ENCODE results near the gene PAX5. TPM values are rescaled to one million over a fixed set of nuclear protein-coding genes. Genes with fewer than 3 reads are reported as not detected.

Gene PAX5
- total and polyA plus RNA-seq, 2 experiments from 2014 or later: not detected

DNA sequence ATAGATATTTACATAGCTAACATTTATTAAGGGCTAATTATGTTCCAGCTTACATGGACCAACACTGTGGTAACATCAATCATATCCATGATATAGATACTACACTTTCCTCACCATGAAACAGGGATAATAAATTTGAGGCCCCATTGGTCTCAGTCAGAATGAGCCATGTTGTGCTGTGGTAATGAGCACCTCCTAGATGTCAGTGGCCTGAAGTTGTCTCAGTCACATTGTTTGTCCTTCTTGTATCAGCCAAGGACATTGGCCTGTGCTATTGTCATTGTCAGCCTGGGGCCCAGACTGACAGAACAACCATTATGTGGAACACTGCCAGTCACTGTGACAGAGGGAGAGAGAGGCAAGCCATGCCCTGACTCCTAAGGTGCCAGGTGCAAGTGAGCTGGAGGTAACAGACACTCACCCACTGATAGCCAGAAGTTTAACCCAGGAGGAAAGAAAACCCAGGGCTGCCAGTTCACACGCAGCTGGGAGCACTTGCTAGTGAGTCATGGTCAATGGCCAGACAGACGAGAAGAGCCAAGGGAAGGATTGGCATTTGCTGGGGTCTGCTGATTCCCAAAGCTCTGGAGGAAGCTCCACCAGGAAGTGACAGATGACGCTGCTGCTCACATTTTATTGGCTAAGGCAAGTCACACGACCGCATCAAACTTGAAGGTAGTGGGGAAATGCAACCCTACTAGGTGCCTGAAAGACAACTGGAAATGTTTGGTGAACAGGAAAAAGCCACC lies 237.2 kb downstream of the PAX5 start:
- TF ChIP-seq EZH2phosphoT487 (IDR thresholded peaks at IDR 0.05; ENCODE audit: insufficient read depth, low read depth): no peak
- TF ChIP-seq EZH2 (IDR thresholded peaks at IDR 0.05; ENCODE audit: insufficient read depth, poor library complexity, severe bottlenecking): no peak
- H3K9me3 ChIP-seq (ENCODE audit: low read depth): no peaks in the 10 kb centered on the region
- no peaks in the 10 kb centered on the region for H3F3A ChIP-seq (ENCODE audit: insufficient read depth)
- no peak overlapping the region for H3K4me2 ChIP-seq (ENCODE audit: unreplicated experiment)
- no peak overlapping the region for H2AFZ ChIP-seq
- no peak overlapping the region for H3K27ac ChIP-seq
- H3K9me2 ChIP-seq (ENCODE audit: insufficient read depth): no peaks in the 10 kb centered on the region
- in situ Hi-C loops (cut with MboI): no loop called here
- H3K79me2 ChIP-seq (ENCODE audit: insufficient read depth): no peaks in the 10 kb centered on the region
- no peak for DNase-seq
- no peaks in the 10 kb centered on the region for H3K4me1 ChIP-seq (ENCODE audit: insufficient read depth)
- no peaks in the 10 kb centered on the region for H3K36me3 ChIP-seq (ENCODE audit: low read depth)
- 26 to 42% methylated on average over 5 of the region's 5 CpGs for WGBS, 2 experiments (ENCODE audit: low coverage in 1 of 2, low lambda C conversion rate in 2 of 2, missing lambda C conversion rate in 2 of 2)
- H3K4me3 ChIP-seq: no peak overlapping the region
- no peak overlapping the region for H3K9ac ChIP-seq
- H4K20me1 ChIP-seq (ENCODE audit: insufficient read depth): no peaks in the 10 kb centered on the region
- peaks cover 11% of the 10 kb centered on the region; the same call in 1 of the 2 replicates for H3K27me3 ChIP-seq (replicated peaks; ENCODE audit: insufficient read depth)

DNA sequence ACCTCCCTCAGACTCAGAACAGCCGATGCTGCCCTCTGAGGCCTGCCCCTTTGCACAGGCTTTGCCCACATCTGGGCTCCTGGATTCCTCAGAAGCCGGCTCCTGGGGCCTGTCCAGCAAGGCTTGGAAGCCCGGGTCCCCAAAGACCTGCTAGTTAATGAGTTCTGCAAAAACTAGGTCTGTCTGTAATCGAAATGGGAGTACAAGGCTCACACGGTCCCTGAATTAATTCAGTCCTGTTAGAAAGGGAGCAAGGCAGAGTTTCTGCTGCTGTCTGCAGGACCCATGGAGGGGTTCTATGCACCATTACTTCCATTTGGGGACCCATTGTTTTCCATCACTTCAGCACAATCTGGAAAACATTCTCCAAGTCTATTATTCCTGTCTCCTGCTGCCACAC lies 239.6 kb downstream of the PAX5 start:
- Histone ChIP-seq H3K4me3 (no peak overlapping the region), H4K20me1 (ENCODE audit: insufficient read depth) (no peaks in the 10 kb centered on the region), H3K9me2 (ENCODE audit: insufficient read depth) (no peaks in the 10 kb centered on the region), H3K9ac (no peak overlapping the region), H3K4me2 (ENCODE audit: unreplicated experiment) (no peak overlapping the region), H3K4me1 (ENCODE audit: insufficient read depth) (no peaks in the 10 kb centered on the region), H3K36me3 (ENCODE audit: low read depth) (no peaks in the 10 kb centered on the region), H3K27me3 (replicated peaks; ENCODE audit: insufficient read depth) (peaks cover 10% of the 10 kb centered on the region; the same call in 1 of the 2 replicates), H3K27ac (no peak overlapping the region), H3K9me3 (ENCODE audit: low read depth) (no peaks in the 10 kb centered on the region), H3F3A (ENCODE audit: insufficient read depth) (no peaks in the 10 kb centered on the region), H3K79me2 (ENCODE audit: insufficient read depth) (no peaks in the 10 kb centered on the region), H2AFZ (no peak overlapping the region)
- in situ Hi-C loops (cut with MboI): no loop called here
- no peak for DNase-seq
- 21 to 22% methylated on average over 5 of the region's 5 CpGs for WGBS, 2 experiments (ENCODE audit: low coverage in 1 of 2, low lambda C conversion rate in 2 of 2, missing lambda C conversion rate in 2 of 2)
- TF ChIP-seq EZH2phosphoT487 (IDR thresholded peaks at IDR 0.05; ENCODE audit: insufficient read depth, low read depth): no peak

DNA sequence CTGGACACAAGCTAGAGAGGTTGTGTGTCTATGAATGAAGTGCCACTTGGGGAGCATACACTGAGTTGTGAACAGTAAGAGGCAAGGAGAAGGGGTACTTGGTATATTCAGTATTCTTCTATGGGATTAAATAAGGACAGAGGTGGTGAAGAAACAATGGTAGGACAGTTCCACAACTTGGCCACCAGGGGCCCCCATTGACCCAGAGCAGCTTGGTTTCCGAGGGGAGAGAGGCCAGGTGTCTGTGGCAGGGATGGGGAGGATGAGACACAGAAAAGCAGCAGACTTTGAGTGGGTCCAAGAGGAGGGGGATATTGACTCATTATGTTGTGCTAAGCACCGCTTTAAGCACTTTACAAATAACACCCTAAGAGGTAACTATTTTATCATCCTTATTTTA lies 240.8 kb downstream of the PAX5 start:
- Histone ChIP-seq H3K27ac (no peak overlapping the region), H4K20me1 (ENCODE audit: insufficient read depth) (no peaks in the 10 kb centered on the region), H3K4me1 (ENCODE audit: insufficient read depth) (no peaks in the 10 kb centered on the region), H3F3A (ENCODE audit: insufficient read depth) (no peaks in the 10 kb centered on the region), H3K79me2 (ENCODE audit: insufficient read depth) (no peaks in the 10 kb centered on the region), H3K4me3 (no peak overlapping the region), H3K9ac (no peak overlapping the region), H3K9me3 (ENCODE audit: low read depth) (no peaks in the 10 kb centered on the region), H2AFZ (no peak overlapping the region), H3K27me3 (replicated peaks; ENCODE audit: insufficient read depth) (no peaks in the 10 kb centered on the region; the same call in 1 of the 2 replicates), H3K36me3 (ENCODE audit: low read depth) (no peaks in the 10 kb centered on the region), H3K4me2 (ENCODE audit: unreplicated experiment) (no peak overlapping the region), H3K9me2 (ENCODE audit: insufficient read depth) (no peaks in the 10 kb centered on the region)
- in situ Hi-C loops (cut with MboI): no loop called here
- 44 to 54% methylated on average over 2 of the region's 2 CpGs for WGBS, 2 experiments (ENCODE audit: low coverage in 1 of 2, low lambda C conversion rate in 2 of 2, missing lambda C conversion rate in 2 of 2)
- TF ChIP-seq EZH2phosphoT487 (IDR thresholded peaks at IDR 0.05; ENCODE audit: insufficient read depth, low read depth) (no peak), EZH2 (IDR thresholded peaks at IDR 0.05; ENCODE audit: insufficient read depth, poor library complexity, severe bottlenecking) (no peak)
- no peak for DNase-seq

DNA sequence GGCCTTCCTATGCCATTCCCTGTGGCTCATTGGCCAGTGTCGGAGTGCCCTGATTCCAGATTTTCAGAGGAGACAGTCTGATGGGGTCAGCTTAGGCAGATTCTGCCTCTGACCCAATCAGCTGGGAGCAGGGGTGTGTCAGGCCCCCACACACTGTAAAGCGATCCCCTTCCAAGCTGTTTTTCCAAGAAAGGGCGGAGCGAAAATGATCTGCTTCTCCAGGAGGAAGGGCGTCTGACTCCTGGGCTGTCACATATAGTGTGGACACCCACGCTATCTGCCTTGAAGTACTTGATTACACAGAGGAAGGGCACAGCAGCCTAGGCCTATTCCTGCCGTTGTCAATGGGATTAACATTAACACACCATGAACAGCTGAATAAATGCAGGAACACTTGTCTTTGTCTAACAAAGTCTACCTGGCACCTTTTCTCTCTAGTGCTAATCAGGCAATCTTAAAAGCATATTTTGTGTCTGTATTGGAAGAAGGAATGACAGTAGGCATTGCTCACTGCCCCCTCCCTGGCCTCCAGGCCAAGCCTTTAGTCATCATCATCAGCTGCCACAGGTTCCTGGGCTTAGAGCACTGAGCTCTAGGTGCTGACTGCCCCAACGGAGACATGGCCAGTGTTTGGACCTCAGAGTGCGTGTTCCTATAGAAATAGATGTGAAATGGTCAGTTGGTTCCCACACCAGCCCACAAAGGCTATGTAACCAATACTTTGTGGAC lies 242.7 kb downstream of the PAX5 start:
- H3K79me2 ChIP-seq (ENCODE audit: insufficient read depth): no peaks in the 10 kb centered on the region
- 18 to 22% methylated on average over 9 of the region's 9 CpGs for WGBS, 2 experiments (ENCODE audit: low coverage in 1 of 2, low lambda C conversion rate in 2 of 2, missing lambda C conversion rate in 2 of 2)
- peak; percentile 11 for DNase-seq
- H3K9me2 ChIP-seq (ENCODE audit: insufficient read depth): no peaks in the 10 kb centered on the region
- H2AFZ ChIP-seq: no peak overlapping the region
- no peaks in the 10 kb centered on the region for H3K4me1 ChIP-seq (ENCODE audit: insufficient read depth)
- no peaks in the 10 kb centered on the region for H4K20me1 ChIP-seq (ENCODE audit: insufficient read depth)
- H3K4me3 ChIP-seq: no peak overlapping the region
- no peaks in the 10 kb centered on the region for H3K36me3 ChIP-seq (ENCODE audit: low read depth)
- no peak for TF ChIP-seq EZH2phosphoT487 (IDR thresholded peaks at IDR 0.05; ENCODE audit: insufficient read depth, low read depth)
- no peak for TF ChIP-seq EZH2 (IDR thresholded peaks at IDR 0.05; ENCODE audit: insufficient read depth, poor library complexity, severe bottlenecking)
- no peaks in the 10 kb centered on the region; the same call in 1 of the 2 replicates for H3K27me3 ChIP-seq (replicated peaks; ENCODE audit: insufficient read depth)
- no peak overlapping the region for H3K27ac ChIP-seq
- H3K4me2 ChIP-seq (ENCODE audit: unreplicated experiment): no peak overlapping the region
- in situ Hi-C loops (cut with MboI): no loop called here
- H3K9me3 ChIP-seq (ENCODE audit: low read depth): no peaks in the 10 kb centered on the region
- no peak overlapping the region for H3K9ac ChIP-seq
- H3F3A ChIP-seq (ENCODE audit: insufficient read depth): no peaks in the 10 kb centered on the region
